Adrenal gland (tissue), 5 donors: Measurements from ENCODE around the gene FREY1.

Source experiments
- CTCF ChIP-seq, 6 experiments: fragments of 450-650 bp in 4 of 6; fragments of 200-600 bp in 2 of 6; sonication (generic) in 1 of 6; IDR thresholded peaks; 1 replicate in 5 of 6; 2 replicates in 1 of 6; pipeline versions ENCODE4 v1.5.1 to v1.8.0; 2016 to 2021; ENCODE audit warnings: antibody characterized with exemption in 6 of 6, mild to moderate bottlenecking in 2 of 6, moderate library complexity in 1 of 6
- POLR2A ChIP-seq, 2 donors: fragments of 450-650 bp; IDR thresholded peaks; one replicate each; pipeline ENCODE4 v1.6.1; 2017; ENCODE audit warnings: antibody characterized with exemption in 2 of 2, mild to moderate bottlenecking in 2 of 2, moderate library complexity in 1 of 2
- donor health status: DM: no; HTN: no; CAD: no.

- TF ChIP-seq CTCF (IDR thresholded peaks at IDR 0.05) (no peak), POLR2A (IDR thresholded peaks at IDR 0.05) (no peak)
These were observed 2.8 kb upstream of the FREY1 start for GRCh38 chr11:45909594-45910475.
